Activated T-cell treated with anti-CD3 and anti-CD28 coated beads for 48 hours (primary cell): ENCODE measurements around the gene MME.
"Not testable (repeated sequence)": the region's sequence is repeated elsewhere in the genome, so short reads cannot be mapped to it uniquely, and the experiment has no call there.

Experiments used
- DNase-seq: peaks from one replicate; pipeline ENCODE4 v3.0.0-alpha.2; 2020; ENCODE audit warnings: low read depth

MME gene

DNA sequence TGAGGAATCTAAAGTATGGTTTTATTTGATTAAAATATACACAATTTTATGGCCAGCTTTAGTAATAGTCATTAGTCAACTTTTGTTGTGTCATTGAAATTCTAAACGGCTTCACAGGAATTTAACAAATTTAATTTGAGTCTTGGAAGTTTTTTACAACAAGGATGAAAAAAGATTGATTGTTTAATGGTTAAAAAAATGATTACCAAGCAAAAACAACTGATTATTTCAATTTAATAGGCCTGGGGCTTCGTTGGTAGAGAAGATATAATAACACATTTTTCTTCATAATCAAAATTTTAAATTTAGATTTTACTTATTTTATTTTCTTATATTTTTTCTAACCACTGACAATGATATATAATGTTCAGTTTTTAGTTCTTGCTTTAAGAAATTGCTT lies 4.4 kb downstream of the MME start:
- DNase-seq = no peak

DNA sequence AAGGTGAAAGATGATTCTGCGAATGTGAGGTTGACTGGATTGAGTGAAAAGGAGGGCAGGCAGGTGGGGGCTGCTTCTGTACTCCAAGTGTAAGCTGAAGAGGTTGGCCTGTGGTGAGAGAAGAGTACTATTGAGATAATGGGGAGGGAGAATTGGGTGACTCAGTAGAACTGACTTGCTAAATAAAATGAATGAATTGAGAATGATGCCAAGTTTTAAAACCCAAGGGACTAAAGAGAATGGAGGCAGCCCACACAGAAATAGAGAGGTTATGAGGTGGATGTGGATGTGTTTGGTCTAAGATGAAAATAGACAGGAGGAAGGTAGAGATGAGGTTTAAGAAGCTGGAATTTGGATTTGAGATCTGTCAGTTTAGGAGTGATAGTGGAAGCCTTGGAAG lies 5.9 kb downstream of the MME start:
- DNase-seq = no peak

- DNase-seq = no peak
Observed at GRCh38 chr3:155088706-155089345, 8.7 kb downstream of the MME start.

DNA sequence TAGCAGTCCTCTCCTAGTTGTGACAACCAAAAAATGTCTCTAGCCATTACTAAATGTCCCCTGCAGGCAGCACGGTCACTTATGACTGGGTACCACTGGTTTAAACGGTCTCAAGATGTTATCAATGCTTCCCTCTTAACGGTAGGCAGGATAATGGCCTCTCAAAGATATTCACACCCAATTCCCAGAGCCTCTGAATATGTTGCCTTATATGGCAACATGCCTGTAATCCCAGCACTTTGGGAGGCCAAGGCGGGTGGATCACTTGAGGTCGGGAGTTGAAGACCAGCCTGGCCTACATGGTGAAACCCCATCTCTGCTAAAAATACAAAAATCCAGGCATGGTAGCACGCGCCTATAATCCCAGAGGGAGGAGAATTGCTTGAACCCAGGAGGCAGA lies 9.4 kb downstream of the MME start:
- no peak for DNase-seq

GRCh38 chr3:155093261-155093660 lies 13.1 kb downstream of the MME start:
- no peak for DNase-seq

GRCh38 chr3:155096303-155097008 lies 16.3 kb downstream of the MME start:
- DNase-seq = no peak

DNA sequence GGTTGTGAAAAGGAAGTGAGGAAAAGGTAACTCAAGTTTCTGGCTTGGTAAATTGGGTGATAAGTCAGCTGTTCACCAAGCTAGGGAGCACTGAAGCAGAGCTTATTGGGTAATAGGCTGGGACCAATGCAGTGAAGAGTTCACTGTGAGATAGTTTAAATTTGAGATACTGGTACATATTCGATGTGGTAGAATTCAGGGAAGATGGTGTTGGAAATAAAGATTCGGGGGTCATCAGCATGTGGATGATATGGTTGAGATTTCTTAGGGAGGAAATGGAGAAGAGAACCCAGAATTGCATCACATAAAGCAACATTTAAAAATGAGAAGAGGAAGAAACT lies 16.9 kb downstream of the MME start:
- no peak for DNase-seq

- DNase-seq = no peak
Observed at GRCh38 chr3:155101398-155101797, 21.3 kb downstream of the MME start.

DNA sequence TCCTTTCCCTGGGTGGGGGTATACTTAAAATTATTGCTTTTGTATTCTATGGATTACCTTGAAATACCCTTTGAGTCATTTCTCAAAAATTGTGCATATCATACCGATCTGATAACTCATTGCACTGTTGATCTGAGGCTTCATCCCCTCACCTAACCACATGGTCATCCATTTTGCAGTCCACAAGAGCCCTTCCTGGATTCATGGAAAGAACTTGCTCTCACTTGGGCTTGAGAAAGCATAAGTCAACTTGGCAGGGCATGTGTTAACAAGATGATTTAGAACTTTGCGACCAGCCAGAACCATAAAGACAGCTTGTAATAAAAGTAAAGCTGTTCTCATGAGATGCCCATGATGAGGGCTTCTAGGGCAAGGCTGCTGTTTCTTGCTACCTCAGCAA lies 22.2 kb downstream of the MME start:
- no peak for DNase-seq

DNA sequence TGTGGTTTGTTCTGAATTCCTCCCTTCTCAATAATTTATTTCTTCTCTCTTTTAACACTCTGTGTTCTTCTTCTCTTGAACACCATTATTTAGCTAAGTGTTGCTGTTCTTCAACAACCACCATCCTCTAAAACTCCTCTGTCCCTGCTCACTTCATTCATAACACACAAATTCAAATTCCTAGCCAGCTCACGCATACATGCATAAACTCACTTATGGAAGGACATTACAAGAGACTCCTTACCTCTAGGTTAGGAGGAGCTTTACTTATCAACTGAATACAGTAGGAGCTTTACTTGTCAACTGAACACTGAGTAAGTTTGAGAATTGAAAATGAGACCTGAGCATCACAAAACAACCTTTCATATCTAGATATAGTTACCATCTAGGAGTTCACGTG lies 23.6 kb downstream of the MME start:
- no peak for DNase-seq

DNA sequence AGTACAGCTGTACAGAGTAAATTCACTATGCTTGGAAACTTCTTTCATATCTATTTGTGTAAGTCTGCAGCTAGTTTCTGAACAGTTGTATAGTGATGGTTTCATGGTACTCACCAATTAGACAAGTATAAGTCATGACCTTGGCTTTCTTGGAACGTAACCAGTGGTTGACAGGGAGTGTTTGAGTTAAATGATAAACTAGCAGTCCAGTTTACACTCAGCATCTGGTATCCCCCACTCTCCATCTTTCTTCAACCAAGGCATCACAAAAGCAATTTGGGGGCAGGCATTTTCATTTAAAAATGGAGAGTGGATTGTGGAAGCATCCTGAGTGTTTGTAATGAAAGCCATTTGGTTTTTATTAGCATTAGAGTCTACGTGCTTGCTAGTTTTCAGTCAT lies 26.0 kb downstream of the MME start:
- no peak for DNase-seq

GRCh38 chr3:155110022-155110421 lies 29.9 kb downstream of the MME start:
- DNase-seq = no peak

DNA sequence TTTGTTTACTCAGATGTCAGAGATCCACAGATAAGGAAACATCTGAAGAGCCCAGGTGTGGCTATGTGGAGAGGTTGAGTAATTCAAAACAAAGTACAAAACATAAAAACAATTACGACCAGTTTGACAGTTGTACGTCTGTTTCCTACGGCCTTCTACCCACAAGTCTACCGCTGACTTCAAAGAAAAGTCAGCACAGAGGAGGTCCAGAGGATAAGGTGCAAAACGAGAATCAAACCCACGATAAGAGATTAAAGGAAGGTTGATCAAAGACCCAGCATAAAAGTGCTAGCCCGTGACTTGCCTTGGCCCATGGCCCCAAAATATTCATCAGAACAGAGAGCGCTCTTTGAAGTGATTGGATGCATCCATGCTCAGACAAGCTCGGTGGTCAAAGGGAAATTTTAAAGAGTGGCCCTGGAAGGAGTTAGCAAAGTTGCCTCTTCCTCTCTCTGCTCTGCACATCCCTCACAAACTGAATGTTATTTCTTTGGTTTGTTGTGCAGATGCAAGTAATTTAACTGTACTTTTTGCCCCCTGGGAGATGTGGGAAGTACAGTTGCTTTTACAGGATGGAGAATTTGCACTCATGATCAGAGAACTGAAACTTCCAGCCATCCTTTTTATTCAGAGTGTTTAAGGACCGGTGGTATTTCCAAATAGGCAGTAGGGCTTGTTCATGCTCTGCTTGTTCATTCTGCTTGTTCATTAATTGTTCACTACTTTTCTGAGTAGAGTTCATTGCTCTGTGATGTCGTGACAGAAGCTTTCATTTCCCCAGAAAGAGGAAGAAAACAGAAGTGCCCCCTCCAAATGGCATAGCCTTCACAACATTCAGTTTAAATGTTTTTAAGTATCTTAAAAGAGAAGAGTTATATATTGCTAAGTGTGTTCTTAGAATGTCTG lies 31.1 kb downstream of the MME start:
- DNase-seq = no peak

DNA sequence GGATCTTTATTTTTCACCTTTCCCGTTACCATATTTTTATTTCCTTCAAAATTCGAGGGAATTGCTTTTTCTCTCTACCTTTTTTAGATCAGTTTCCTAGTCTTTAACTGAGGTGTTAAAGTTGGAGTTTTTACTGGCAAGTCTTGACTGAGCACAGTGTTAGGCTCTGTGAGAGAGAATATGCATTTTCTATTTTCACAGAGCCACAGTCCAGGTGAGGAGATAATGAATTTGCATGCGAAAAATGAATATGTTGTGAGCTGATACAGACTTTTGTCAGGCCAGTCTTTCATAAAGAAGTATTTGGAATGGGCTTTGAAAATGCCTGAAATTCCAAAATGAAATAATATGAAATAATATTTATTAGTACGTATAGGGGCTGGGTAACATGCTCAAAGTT lies 31.9 kb downstream of the MME start:
- DNase-seq = no peak

DNA sequence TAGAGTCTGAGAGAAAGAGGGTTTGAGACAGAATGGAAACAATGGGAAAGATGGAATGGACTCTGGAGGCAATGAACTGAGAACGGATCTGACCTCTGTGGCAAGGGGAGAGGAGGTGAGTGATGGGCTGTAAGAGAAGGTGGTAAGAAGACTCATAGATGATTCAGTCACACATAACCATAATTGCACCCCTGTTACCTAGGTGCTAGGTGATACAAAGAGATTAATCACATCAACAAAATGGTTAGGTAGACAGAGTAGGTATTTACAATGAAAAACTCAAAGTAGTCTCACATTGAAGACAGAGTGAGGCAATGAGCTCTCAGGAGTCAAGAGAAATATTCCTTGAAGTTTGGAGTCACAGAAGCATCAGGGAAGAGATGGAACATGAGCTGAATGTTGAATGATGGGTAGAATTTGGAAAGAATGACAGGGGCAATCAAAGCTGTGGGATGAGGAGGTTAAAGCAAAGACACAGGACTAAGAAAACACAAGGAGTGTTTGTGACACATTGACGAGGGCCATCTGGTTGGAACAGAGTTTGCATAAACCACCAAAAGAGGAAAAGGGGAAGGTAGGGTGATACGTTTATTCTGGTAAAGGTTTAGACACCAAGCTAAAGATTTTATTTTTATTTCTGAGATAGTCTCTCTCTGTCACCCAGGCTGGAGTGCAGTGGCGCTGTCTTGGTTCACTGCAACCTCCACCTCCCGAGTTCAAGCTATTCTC lies 32.7 kb downstream of the MME start:
- DNase-seq = no peak

DNA sequence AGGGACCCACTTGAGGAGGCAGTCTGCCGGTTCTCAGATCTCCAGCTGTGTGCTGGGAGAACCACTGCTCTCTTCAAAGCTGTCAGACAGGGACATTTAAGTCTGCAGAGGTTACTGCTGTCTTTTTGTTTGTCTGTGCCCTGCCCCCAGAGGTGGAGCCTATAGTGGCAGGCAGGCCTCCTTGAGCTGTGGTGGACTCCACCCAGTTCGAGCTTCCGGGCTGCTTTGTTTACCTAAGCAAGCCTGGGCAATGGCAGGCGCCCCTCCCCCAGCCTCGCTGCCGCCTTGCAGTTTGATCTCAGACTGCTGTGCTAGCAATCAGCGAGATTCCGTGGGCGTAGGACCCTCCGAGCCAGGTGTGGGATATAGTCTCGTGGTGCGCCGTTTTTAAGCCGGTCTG lies 44.6 kb downstream of the MME start:
- DNase-seq = not testable (repeated sequence)

DNA sequence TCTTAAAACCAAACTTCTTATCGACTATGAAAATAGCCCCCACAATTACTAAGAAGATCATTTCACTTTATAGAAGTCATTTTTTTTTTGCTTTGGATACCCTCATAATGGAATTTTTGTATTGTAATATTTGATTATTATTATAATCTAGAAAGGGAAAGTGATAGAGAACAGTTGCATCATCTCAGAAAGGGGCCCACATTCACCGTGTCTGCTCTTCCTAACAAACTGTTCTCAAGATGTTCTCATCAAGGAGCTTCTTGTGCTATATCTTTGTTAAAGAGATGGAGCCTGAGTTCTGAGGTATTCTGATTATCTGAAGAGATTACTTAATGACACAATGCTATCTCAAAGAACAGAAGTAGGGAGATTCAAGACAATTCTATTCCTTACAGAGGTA lies 49.3 kb downstream of the MME start:
- DNase-seq = no peak

- DNase-seq = no peak
Observed at GRCh38 chr3:155130001-155130400, 49.9 kb downstream of the MME start.

DNA sequence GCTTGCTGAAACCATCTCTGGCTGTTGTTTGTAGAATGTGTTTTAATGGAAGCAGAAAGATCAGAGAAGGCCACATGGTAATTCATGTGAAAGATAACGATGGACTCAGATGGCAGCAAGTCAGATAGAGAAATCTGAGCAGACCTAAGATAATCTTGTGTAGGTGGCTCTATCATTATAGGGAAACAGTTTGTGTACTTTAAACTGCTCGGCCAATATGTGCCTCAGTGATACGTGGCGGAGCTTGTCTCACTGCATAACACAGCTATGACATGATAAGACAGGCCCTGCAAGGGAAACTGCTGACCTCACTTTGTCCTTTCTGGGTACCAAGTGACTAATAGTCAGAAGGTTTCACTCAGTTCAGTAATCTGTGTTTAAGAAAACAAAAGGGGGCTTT lies 51.0 kb downstream of the MME start:
- no peak for DNase-seq

DNA sequence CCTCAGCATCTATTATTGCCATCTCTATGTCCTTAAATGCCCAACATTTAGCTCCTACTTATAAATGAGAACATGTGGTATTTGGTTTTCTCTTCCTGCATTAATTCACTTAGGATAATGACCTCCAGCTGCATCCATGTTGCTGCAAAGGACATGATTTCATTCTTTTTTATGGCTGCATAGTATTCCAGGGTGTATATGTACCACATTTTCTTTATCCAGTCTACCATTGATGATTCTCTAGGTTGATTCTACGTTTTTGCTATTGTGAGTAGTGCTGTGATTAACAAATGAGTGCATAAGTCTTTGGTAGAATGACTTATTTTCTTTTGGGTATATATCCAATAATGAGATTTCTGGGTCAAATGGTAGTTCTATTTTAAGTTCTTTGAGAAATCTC lies 54.2 kb downstream of the MME start:
- not testable (repeated sequence) for DNase-seq

DNA sequence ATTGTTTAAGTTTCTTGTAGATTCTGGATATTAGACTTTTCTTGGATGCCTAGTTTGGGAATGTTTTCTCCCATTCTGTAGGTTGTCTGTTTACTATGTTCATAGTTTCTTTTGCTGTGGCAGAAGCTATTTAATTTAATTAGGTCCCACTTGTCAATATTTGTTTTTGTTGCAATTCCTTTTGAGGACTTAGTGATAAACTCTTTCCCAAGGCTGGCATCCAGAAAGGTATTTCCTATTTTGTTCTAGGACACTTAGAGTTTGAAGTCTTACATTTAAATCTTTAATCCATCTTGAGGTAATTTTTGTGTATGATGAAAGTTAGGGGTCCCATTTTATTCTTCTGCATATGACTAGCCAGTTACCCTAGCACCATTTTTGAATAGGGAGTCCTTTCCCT lies 54.9 kb downstream of the MME start:
- no peak for DNase-seq

- no peak for DNase-seq
Observed at GRCh38 chr3:155138677-155139076, 58.6 kb downstream of the MME start.

DNA sequence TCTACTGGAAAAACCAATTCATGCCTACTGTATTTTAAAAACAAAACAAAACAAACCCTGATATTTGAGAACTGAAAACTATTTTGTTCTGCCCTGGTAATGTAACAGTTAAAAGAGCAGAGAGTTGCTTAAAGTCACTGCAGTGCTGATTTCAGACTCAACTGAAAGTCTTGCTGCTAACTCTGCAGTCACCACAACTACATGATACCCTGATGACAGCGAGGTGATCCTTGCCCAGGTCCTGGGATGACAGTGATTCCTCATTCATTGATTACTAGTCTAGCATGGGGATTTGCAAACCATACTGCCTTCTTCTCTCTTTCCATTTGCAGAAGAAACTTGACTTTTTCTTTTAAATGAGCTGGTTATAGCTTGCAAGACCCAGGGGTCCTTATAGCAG lies 67.5 kb downstream of the MME start:
- DNase-seq = no peak
